GM21390 (cell line): ENCODE data around the gene ACCS.

ENCODE experiments used
- ATAC-seq: cut with Tn5 transposase; IDR thresholded peaks from one replicate; pipeline ENCODE4 v1.9.1; 2021; ENCODE audit not compliant: unreplicated experiment

ACCS gene

DNA sequence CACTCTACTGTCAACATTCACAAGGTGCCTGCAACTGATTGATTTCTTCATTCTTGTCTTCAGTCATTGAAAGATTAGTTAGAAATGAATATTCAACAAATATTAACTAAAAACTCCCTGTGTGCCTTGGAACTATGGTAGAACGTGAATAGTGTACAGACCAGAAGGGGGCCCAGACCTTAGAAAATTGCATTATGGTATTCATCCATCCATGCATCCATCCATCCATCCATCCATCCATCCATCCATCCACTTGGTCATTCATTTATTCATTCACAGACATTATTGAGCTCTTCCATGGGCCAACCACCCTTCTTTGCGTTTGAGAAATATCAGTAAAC is 28.4 kb upstream of the ACCS start:
- ATAC-seq: no peak

GRCh38 chr11:44043157-44043556 is 22.9 kb upstream of the ACCS start:
- no peak for ATAC-seq

- ATAC-seq: no peak
These were observed 19.9 kb upstream of the ACCS start for GRCh38 chr11:44046182-44046581.

- ATAC-seq: no peak
These were observed 18.8 kb upstream of the ACCS start for GRCh38 chr11:44047298-44047697.

DNA sequence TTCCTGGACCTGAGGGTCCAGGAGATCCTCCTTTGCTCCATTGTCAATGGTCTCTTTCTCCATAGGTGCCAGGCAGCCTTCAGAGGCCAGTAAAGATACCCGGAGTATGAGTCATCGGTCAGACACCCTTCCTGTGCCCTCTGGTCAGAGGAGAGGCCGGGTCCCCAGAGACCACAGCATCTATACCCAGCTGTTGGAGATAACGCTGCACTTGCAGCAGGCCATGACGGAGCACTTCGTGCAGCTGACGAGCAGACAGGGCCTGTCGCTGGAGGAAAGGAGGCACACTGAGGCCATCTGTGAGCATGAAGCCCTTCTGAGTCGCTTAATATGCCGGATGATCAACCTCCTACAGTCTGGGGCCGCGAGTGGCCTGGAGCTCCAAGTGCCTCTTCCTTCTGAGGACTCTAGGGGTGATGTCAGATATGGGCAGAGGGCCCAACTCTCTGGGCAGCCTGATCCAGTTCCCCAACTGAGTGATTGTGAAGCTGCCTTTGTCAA is 18.1 kb upstream of the ACCS start, which contains the start of gene ACCSL:
Gene ACCSL, plus strand, starts transcription at position 51 of the 501 bp plus-strand sequence. Its CDS starts 56 bp downstream, at position 107.
- no peak for ATAC-seq

DNA sequence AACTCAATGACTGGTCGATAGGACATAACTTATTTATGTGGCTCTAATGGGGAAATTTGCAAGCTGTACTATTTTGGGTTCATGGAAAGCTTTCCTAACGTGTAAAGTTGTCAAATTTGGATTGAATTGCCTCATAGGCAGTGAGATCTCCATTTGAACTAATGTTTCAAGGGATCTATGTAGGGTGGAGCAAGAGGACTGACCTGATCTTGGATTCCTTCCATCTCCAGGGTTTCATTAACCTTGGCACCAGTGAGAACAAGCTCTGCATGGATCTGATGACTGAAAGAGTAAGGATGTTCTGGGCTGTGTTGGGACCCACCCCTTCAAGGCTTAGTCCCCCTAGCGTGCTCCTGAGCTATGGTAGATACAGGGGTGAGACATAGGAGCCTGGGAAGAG is 16.2 kb upstream of the ACCS start:
- no peak for ATAC-seq

GRCh38 chr11:44051171-44051570 is 14.9 kb upstream of the ACCS start:
- ATAC-seq: no peak

GRCh38 chr11:44057340-44057739 is 8.7 kb upstream of the ACCS start:
- ATAC-seq: no peak

DNA sequence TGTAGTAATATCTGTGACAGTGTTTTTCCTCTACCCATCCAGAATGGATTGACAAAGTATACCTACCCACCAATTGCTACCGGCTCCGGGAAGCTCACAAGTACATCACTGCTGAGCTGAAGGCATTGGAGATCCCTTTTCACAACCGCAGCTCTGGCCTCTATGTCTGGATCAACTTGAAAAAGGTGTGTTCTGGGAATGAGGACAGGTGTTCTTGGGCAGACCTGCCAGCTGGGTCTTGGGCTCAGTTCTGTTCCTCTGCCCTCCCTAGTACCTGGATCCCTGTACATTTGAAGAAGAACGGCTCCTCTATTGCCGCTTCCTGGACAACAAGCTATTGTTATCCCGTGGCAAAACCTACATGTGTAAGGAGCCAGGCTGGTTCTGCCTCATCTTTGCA is 7.8 kb upstream of the ACCS start:
- no peak for ATAC-seq

DNA sequence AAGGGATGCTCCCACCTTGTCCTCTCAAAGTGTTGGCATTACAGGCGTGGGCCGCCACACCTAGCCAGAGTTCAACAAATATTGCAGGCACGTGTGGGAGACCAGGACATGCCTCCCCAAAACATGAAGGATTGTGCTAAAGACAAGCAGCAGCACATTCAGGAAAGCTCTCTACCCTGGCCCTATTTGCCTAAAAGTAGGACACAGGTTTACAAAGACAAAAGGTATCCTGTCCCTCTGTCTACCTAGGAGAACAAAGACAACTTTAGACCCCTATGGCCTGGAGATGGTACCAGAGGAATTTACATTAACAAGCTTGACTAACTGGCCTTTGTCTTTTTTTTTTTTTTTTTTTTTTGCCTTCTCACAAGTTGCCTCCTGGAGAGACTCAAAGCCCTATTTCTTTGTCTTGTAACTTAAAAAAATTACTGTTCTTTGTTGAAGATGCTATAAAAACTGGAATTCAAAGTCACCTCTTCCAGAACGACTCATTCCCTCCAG is 859 bp upstream of the ACCS start:
- ATAC-seq: no peak

GRCh38 chr11:44066732-44067141 is 667 bp downstream of the ACCS start:
- ATAC-seq: no peak

DNA sequence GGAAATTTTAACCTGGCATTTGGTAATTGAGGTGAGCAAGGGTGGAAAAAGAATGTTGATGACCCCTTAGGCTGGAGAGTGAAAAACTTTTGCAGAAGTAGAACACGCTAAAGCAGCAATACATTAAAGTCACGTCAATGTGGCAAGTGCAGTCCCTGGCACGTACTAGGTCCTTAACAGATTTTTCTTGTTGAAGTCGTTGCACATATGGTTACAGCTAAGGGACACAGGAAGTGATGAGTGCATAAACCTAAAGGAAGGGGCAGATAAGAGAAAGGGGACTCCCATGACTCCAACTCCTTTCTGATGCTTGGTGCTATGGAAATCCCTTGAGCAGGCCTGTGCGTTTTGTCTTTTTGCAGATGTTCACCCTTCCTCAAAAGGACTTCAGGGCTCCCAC is 1.2 kb downstream of the ACCS start:
- no peak for ATAC-seq

DNA sequence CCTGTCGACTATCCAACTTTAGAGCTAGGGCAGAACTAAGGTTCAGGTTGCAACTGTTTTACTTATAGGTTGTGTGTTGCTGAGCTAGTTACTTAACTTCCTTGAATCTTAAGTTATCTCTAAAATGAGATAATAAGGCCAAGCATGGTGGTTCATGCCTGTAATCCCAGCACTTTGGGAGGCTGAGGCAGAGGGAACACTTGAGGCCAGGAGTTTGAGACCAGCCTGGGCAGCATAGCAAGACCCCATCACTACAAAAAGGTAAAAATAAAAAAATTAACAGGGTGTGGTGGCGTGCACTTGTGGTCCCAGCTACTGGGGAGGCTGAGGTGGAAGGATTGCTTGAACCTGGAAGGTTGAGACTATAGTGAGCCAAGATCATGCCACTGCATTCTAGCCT is 2.1 kb downstream of the ACCS start:
- ATAC-seq: no peak

- ATAC-seq: no peak
These were observed 5.1 kb downstream of the ACCS start for GRCh38 chr11:44071157-44071556.

DNA sequence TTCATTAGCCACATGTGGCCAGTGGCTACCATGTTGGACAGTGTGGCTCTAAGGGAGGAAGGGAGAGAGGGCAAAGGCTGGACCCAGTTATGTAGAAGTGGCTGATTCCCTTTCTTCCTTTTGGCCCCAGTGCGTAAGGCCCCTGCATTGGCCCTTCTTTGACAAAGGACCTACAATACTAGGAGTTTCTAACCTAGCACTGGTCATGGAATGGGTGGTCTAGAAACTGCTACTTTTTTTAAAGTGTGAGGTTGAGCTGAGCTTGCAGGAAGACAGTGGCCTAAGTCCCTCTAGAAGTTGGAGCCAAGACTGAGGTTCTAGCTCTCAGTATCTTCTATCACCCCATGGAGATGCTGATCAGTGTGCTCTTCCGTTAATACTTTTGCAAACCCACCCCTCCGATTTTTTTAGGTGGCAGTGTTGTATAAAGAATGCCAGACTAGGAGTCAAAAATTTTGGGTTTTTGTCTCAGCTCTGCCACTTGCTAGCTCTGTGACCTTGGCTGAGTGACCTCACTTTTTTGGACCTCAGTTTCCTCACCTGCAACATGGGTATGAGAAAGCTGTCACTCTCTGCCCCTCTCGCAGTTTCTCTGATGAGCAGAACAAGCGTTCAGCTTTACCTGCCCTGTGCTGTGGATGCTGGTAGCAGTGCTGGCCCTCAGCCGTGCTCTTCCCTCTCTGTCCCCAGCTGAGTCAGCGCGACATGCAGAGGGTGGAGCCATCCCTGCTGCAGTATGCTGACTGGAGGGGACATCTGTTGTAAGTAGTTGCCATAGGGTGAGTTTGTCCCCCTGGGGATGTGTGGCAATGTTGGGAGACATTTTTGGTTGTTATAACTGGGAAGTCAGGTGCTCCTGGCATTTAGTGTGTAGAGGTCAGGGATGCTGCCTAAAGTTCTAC is 6.9 kb downstream of the ACCS start:
- no peak for ATAC-seq

GRCh38 chr11:44078794-44079193 is 12.7 kb downstream of the ACCS start:
- ATAC-seq: no peak

- ATAC-seq: no peak
These were observed 13.3 kb downstream of the ACCS start for GRCh38 chr11:44079376-44079775.

- ATAC-seq: no peak
These were observed 14.9 kb downstream of the ACCS start for GRCh38 chr11:44080951-44081350.

DNA sequence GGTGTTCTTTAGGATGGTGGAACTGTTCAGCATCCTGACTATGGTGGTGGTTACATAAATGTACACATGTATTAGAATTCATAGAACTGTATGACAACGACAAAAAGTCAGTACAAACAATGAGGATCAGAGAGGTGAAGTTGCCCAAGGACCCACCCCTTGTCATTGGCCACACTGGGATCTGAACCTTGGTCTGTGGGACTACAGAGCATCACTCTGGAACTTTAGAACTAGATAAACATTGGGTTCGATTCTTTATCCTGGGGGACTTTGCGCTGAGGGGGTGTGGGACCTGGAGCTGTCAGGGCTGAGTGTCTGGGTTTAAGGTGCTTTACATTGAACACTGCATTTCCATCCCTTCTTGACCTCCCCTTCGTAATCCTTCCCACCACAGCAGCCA is 16.6 kb downstream of the ACCS start:
- ATAC-seq: no peak

DNA sequence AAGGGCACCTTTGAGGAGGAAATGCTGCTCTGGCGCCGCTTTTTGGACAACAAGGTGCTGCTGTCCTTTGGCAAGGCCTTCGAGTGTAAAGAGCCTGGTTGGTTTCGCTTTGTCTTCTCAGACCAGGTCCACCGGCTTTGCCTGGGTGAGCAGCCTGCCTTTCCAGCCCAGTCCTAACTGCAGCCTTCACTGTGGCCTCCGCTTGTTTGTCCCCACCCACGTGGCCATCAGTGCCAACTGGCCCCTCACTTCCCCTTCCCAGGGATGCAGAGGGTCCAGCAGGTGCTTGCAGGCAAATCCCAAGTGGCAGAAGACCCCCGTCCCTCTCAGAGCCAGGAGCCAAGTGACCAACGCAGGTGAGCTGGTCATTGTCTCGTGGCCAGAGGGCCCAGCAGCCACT is 17.4 kb downstream of the ACCS start:
- no peak for ATAC-seq

- ATAC-seq: no peak
These were observed 17.8 kb downstream of the ACCS start for GRCh38 chr11:44083906-44084305.

- ATAC-seq: no peak
These were observed 19.3 kb downstream of the ACCS start for GRCh38 chr11:44085330-44085729.

DNA sequence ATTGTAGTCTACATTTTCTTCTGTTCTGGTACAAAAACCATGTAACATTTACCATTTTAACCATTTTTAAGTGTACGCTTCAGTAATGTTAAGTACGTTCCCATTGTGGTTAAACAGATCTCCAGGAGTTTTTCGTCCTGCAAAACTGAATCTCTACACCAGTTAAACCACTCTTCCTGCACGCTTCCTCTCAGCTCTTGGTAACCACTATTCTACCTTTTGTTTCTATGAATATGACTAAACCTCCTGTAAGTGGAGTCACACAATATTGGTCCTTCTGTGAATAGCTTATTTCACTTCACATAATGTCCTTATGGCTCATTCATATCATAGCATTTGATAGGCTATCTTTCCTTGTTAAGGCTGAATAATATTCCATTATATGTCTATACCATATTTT is 22.3 kb downstream of the ACCS start:
- no peak for ATAC-seq
